K562 (cell line): ENCODE results near the gene TMCC1. TPM values are rescaled to one million over a fixed set of nuclear protein-coding genes. Genes with fewer than 3 reads are reported as not detected.

ENCODE experiments used
- ATAC-seq: fragments of 200-7000 bp; cut with Tn5 transposase; 3 replicates; pipeline ENCODE4 v1.9.1; 2020; ENCODE audit warnings: moderate library complexity
- BruUV-seq: library from RNA; stranded (reverse); fragments of 400-500 nt; replicated peaks from 2 replicates; lab custom pipeline; 2021; lab: Mats Ljungman, UMichigan
- CTCF ChIA-PET: fragments of 300-600 bp; formaldehyde crosslinking; extraction: SDS; loops from one replicate; lab custom pipeline; 2021; ENCODE audit warnings: low intra/inter-chr PET ratio; lab: Yijun Ruan, JAX
- POLR2A ChIA-PET: fragments of 300-600, 350-650 bp; sonication (Branson Sonifier 250); formaldehyde crosslinking; extraction: SDS; loops from one replicate; lab custom pipeline; 2021; ENCODE audit warnings: antibody characterized with exemption, inconsistent platforms; lab: Yijun Ruan, JAX
- DNase-seq, 4 experiments: peaks; one replicate each; pipeline versions ENCODE4 v3.0.0 to v3.0.0-alpha.2; 2011 to 2018; ENCODE audit warnings: low spot score in 3 of 4, mixed read lengths in 3 of 4; ENCODE audit errors: extremely low read depth in 1 of 4
- FAIRE-seq: peaks from 2 replicates; lab custom pipeline; 2011; peaks lifted over from hg19 to GRCh38; lab: Jason Lieb, UNC
- H2AFZ ChIP-seq: 2 replicates; pipeline ENCODE4 v1.6.0; 2011; ENCODE audit warnings: low read depth, low read length, control low read depth, inconsistent platforms
- H3K27ac ChIP-seq: fragments of 200-600 bp; 3 replicates; pipeline ENCODE4 v1.8.0; 2011; ENCODE audit warnings: low read depth, mild to moderate bottlenecking, control low read depth, inconsistent platforms, low read length, moderate library complexity, mixed read lengths; ENCODE audit errors: extremely low read depth
- H3K27me3 ChIP-seq, 2 experiments: fragments of 300-600 bp in 1 of 2; 2 replicates in 1 of 2; 3 replicates in 1 of 2; pipeline versions ENCODE4 v1.6.0 to v1.8.0; 2011; ENCODE audit warnings: inconsistent platforms in 2 of 2, low read length in 2 of 2, mild to moderate bottlenecking in 1 of 2, mixed read lengths in 1 of 2, moderate library complexity in 1 of 2; ENCODE audit not compliant: control insufficient read depth in 2 of 2, insufficient read depth in 2 of 2
- H3K36me3 ChIP-seq: fragments of 300-600 bp; 3 replicates; pipeline ENCODE4 v1.8.0; 2011; ENCODE audit warnings: mild to moderate bottlenecking, low read length, inconsistent platforms; ENCODE audit not compliant: control insufficient read depth, insufficient read depth
- H3K4me1 ChIP-seq, 2 experiments: fragments of 200-600 bp in 1 of 2; replicated peaks in 1 of 2; 2 replicates in 1 of 2; 3 replicates in 1 of 2; pipeline versions ENCODE4 v1.5.1 to v1.8.0; 2011; ENCODE audit warnings: inconsistent platforms in 2 of 2, low read length in 2 of 2, mild to moderate bottlenecking in 1 of 2, mixed read lengths in 1 of 2, moderate library complexity in 1 of 2; ENCODE audit not compliant: control insufficient read depth in 2 of 2, insufficient read depth in 2 of 2
- H3K4me2 ChIP-seq: 2 replicates; pipeline ENCODE4 v1.6.1; 2011; ENCODE audit warnings: low read length, control low read depth, inconsistent platforms, mixed read lengths; ENCODE audit not compliant: insufficient read depth
- H3K4me3 ChIP-seq: fragments of 200-600 bp; sonication (generic), shearing (Covaris generic); 2 replicates; pipeline ENCODE4 v1.5.1; 2016; ENCODE audit warnings: control low read depth, inconsistent platforms
- H3K79me2 ChIP-seq: fragments of 200-600 bp; 3 replicates; pipeline ENCODE4 v1.8.0; 2011; ENCODE audit warnings: low read length, inconsistent platforms; ENCODE audit not compliant: control insufficient read depth, insufficient read depth
- H3K9ac ChIP-seq, 2 experiments: 2 replicates each; pipeline versions ENCODE4 v1.6.0 to v1.6.1; 2011; ENCODE audit warnings: low read depth in 2 of 2, low read length in 2 of 2, control low read depth in 1 of 2, inconsistent platforms in 1 of 2, mild to moderate bottlenecking in 1 of 2, mixed read lengths in 1 of 2; ENCODE audit not compliant: insufficient read depth in 1 of 2
- H3K9me1 ChIP-seq: one replicate; pipeline ENCODE4 v1.6.0; 2011; ENCODE audit warnings: inconsistent platforms, mild to moderate bottlenecking, low read length, moderate library complexity; ENCODE audit not compliant: control insufficient read depth, insufficient read depth
- H3K9me3 ChIP-seq: replicated peaks from 2 replicates; pipeline ENCODE4 v1.5.1; 2011; ENCODE audit warnings: low read depth, low read length, inconsistent platforms; ENCODE audit not compliant: control insufficient read depth, insufficient read depth
- H4K20me1 ChIP-seq: replicated peaks from 2 replicates; pipeline ENCODE4 v1.6.1; 2011; ENCODE audit warnings: low read length, inconsistent platforms, mixed read lengths; ENCODE audit not compliant: control insufficient read depth, insufficient read depth
- ARID2 ChIP-seq: fragments of 450-650 bp; IDR thresholded peaks from 2 replicates; pipeline ENCODE4 v1.6.1; 2017; ENCODE audit warnings: antibody characterized with exemption, mild to moderate bottlenecking
- EGR1 ChIP-seq: fragments of 450-650 bp; conservative IDR thresholded peaks from 2 replicates; pipeline ENCODE4 v1.6.1; 2017; ENCODE audit warnings: mild to moderate bottlenecking
- GABPA ChIP-seq: fragments of 200-800 bp; sonication (Bioruptor generic); conservative IDR thresholded peaks from 2 replicates; pipeline ENCODE4 v1.6.1; 2016; ENCODE audit warnings: low read depth, missing genetic modification characterization, missing compliant biosample characterization
- GABPB1 ChIP-seq: sonication (generic); formaldehyde crosslinking; IDR thresholded peaks from 2 replicates; pipeline ENCODE4 v1.8.0; 2022; ENCODE audit warnings: mild to moderate bottlenecking, missing genetic modification reagents
- RAD21 ChIP-seq, 2 experiments: fragments of 250-450 bp in 1 of 2; fragments of 450-650 bp in 1 of 2; sonication (Bioruptor Pico) in 1 of 2; formaldehyde crosslinking in 1 of 2; IDR thresholded peaks in 1 of 2; conservative IDR thresholded peaks in 1 of 2; 2 replicates each; pipeline versions ENCODE4 v1.4.0 to v1.8.0; 2020 to 2022; ENCODE audit warnings: mild to moderate bottlenecking in 2 of 2, moderate library complexity in 1 of 2
- SMC3 ChIP-seq: conservative IDR thresholded peaks from 2 replicates; pipeline ENCODE4 v1.6.1; 2011; ENCODE audit warnings: low read depth, low read length, improper control_type of control experiment; ENCODE audit not compliant: insufficient read depth
- SRF ChIP-seq, 2 experiments: fragments of 250-450, 450-650 bp in 1 of 2; sonication (Bioruptor Pico) in 1 of 2; sonication (generic) in 1 of 2; formaldehyde crosslinking; IDR thresholded peaks; 2 replicates each; pipeline versions ENCODE4 v1.5.0 to v1.5.1; 2020 to 2022; ENCODE audit warnings: mild to moderate bottlenecking in 1 of 2, missing genetic modification reagents in 1 of 2
- STAG1 ChIP-seq: sonication (generic); formaldehyde crosslinking; IDR thresholded peaks from 2 replicates; pipeline ENCODE4 v1.5.0; 2020; ENCODE audit warnings: missing genetic modification reagents, borderline replicate concordance
- WGBS: fragments of 100-300 bp; shearing (Covaris generic); methylation state at CpG from one replicate; pipeline ENCODE4 v1.1.6; 2016; ENCODE audit warnings: low coverage, mixed read lengths; ENCODE audit not compliant: insufficient coverage; ENCODE audit errors: missing lambda C conversion rate; 5-methylcytosine and 5-hydroxymethylcytosine counted together
- in situ Hi-C: fragments of 300-500 bp; cut with MboI; formaldehyde crosslinking; loops from 4 replicates; pipeline ENCODE4 v1.15.0; 2018; ENCODE audit warnings: inconsistent platforms, mixed read lengths
- intact Hi-C: fragments of 100-400 bp; cut with micrococcal nuclease; formaldehyde crosslinking; loops from 2 replicates; pipeline ENCODE4 v1.14.2; 2022
- polyA plus RNA-seq, 8 experiments: library from polyadenylated mRNA; depleted of rRNA in 4 of 8; stranded (reverse) in 5 of 8; unstranded in 3 of 8; fragments of >200 nt; fragmentation: Nextera tagmentation in 2 of 8; fragmentation: Illumina TruSeq in 1 of 8; extraction: Ambion mirVana in 2 of 8; extraction: Trizol in 1 of 8; gene quantifications; 2 replicates each; pipeline versions ENCODE4 v1.2.1 to v1.2.3, GENCODE V29; 2011 to 2014; ENCODE audit warnings: inconsistent platforms in 1 of 8, missing spikeins in 1 of 8
- total RNA-seq, 7 experiments: library from RNA; depleted of rRNA in 6 of 7; stranded (reverse); fragments of >200 nt in 6 of 7; fragmentation: Illumina TruSeq in 2 of 7; extraction: Trizol in 2 of 7; gene quantifications; 2 replicates each; pipeline versions ENCODE4 v1.2.1 to v1.2.3, GENCODE V29; 2011 to 2021; ENCODE audit warnings: low replicate concordance in 1 of 7
- TF ChIP-seq, protein P1 (sequence below): fragments of 450-650 bp; formaldehyde crosslinking; IDR thresholded peaks from 2 replicates; pipeline ENCODE4 v1.4.0; 2020; ENCODE audit warnings: mild to moderate bottlenecking, moderate library complexity
- TF ChIP-seq, protein P2 (sequence below), 2 experiments: fragments of 450-650 bp; formaldehyde crosslinking in 1 of 2; IDR thresholded peaks; 2 replicates each; pipeline versions ENCODE4 v1.4.0 to v1.6.1; 2014 to 2020; ENCODE audit warnings: mild to moderate bottlenecking in 2 of 2, borderline replicate concordance in 1 of 2, low read depth in 1 of 2

Gene TMCC1
- total and polyA plus RNA-seq, 9 of the 15 experiments (the other 6 are each of a cell fraction or from before 2014, with no cell fraction given), result 0.89 to 8.7 (median 4.0) TPM

DNA sequence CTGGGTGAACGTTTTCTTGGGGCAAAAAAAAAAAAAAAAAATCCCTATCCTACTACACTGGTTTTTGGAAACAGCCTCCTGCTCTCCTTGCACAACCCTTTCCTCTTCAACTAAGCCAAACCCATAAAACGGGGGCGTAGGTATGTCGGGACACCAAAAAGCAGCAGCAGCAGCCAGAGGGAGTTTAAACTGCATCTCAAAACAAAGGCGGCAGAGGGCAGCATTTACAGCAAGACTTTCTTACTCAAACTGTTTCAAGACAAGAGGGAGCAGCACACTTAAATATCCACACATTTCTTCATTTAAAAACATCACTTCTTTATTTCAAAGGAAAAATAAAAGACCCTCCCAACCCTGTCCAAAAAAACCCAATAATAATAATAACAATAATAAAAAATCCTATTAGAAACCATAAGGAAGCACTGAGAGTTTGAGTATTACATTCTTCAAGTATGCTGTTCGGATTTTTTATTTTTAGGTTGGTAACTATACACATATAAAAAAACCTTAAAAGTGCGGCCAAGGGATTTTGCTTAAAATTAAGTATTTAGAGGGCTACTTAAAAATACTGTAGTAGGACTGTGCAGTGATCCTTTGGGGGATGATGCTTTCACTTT is 243.1 kb downstream of the TMCC1 start:
- BruUV-seq, result no TSS peak
- DNase-seq (peak; percentile 28 to 74 (median 59)), FAIRE-seq (peak; percentile 92), ATAC-seq (peak; percentile 80)
- H3K27ac ChIP-seq, result no peak overlapping the region
- H3K9me1 ChIP-seq, result no peaks in the 10 kb centered on the region
- no peaks in the 10 kb centered on the region for H3K27me3 ChIP-seq
- no peak overlapping the region for H3K4me3 ChIP-seq
- H3K9ac ChIP-seq, result no peak overlapping the region
- H3K4me2 ChIP-seq, result no peak overlapping the region
- CTCF ChIA-PET, result interaction anchor here (0.7 to 4.1 kb wide), 7 partner anchors 86 to 285 kb away, joined by 3 to 54 read pairs (median 6); no protein-coding TSS in a partner anchor
- H3K36me3 ChIP-seq, result 0 out of 3 replicates have a peak, but pooled peaks cover 7% of the 10 kb centered on the region
- H3K4me1 ChIP-seq, result no peaks in the 10 kb centered on the region
- POLR2A ChIA-PET, result no interaction called here
- WGBS, result 20% methylated on average over 6 of the region's 7 CpGs
- H3K9me3 ChIP-seq, result no peaks in the 10 kb centered on the region
- no peak overlapping the region for H2AFZ ChIP-seq
- no peaks in the 10 kb centered on the region for H3K79me2 ChIP-seq
- no peaks in the 10 kb centered on the region for H4K20me1 ChIP-seq
- in situ Hi-C loops, result loop anchor here (5.0 kb wide), 2 partner anchors 172 to 272 kb away; no protein-coding TSS in a partner anchor
- intact Hi-C loops, result loop anchor here (1.0 kb wide), 2 partner anchors 175 to 284 kb away; no protein-coding TSS in a partner anchor
- TF ChIP-seq GABPA, result no peak
- peak; percentile 77 to 87 for TF ChIP-seq RAD21 (CRISPR knock-in tag; conservative IDR thresholded peaks at IDR 0.05 in 1 of 2, IDR thresholded peaks at IDR 0.05 in 1 of 2)
- TF ChIP-seq SMC3, result peak; percentile 55; the same call in 1 of the 2 replicates
- TF ChIP-seq GABPB1 (CRISPR knock-in tag), result no peak
- TF ChIP-seq STAG1, result peak; percentile 41; the same call in 1 of the 2 replicates
- TF ChIP-seq ARID2, result peak; percentile 51; the same call in 1 of the 2 replicates
- TF ChIP-seq SRF (CRISPR knock-in tag; IDR thresholded peaks at IDR 0.05), result no peak
- TF ChIP-seq, protein P1, sequence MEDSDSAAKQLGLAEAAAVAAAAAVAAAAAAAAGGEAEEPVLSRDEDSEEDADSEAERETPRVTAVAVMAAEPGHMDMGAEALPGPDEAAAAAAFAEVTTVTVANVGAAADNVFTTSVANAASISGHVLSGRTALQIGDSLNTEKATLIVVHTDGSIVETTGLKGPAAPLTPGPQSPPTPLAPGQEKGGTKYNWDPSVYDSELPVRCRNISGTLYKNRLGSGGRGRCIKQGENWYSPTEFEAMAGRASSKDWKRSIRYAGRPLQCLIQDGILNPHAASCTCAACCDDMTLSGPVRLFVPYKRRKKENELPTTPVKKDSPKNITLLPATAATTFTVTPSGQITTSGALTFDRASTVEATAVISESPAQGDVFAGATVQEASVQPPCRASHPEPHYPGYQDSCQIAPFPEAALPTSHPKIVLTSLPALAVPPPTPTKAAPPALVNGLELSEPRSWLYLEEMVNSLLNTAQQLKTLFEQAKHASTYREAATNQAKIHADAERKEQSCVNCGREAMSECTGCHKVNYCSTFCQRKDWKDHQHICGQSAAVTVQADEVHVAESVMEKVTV (CRISPR knock-in tag), result peak; percentile 43
- TF ChIP-seq, protein P2, sequence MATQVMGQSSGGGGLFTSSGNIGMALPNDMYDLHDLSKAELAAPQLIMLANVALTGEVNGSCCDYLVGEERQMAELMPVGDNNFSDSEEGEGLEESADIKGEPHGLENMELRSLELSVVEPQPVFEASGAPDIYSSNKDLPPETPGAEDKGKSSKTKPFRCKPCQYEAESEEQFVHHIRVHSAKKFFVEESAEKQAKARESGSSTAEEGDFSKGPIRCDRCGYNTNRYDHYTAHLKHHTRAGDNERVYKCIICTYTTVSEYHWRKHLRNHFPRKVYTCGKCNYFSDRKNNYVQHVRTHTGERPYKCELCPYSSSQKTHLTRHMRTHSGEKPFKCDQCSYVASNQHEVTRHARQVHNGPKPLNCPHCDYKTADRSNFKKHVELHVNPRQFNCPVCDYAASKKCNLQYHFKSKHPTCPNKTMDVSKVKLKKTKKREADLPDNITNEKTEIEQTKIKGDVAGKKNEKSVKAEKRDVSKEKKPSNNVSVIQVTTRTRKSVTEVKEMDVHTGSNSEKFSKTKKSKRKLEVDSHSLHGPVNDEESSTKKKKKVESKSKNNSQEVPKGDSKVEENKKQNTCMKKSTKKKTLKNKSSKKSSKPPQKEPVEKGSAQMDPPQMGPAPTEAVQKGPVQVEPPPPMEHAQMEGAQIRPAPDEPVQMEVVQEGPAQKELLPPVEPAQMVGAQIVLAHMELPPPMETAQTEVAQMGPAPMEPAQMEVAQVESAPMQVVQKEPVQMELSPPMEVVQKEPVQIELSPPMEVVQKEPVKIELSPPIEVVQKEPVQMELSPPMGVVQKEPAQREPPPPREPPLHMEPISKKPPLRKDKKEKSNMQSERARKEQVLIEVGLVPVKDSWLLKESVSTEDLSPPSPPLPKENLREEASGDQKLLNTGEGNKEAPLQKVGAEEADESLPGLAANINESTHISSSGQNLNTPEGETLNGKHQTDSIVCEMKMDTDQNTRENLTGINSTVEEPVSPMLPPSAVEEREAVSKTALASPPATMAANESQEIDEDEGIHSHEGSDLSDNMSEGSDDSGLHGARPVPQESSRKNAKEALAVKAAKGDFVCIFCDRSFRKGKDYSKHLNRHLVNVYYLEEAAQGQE (IDR thresholded peaks at IDR 0.05; ENCODE audit: borderline replicate concordance), result peak; percentile 81
- TF ChIP-seq, protein P2 (CRISPR knock-in tag; IDR thresholded peaks at IDR 0.05; ENCODE audit: low read depth), result no peak
- peak; percentile 73 for TF ChIP-seq EGR1
